Measurements from ENCODE around the gene TNNI2. TPM values are rescaled to one million over a fixed set of nuclear protein-coding genes. Genes with fewer than 3 reads are reported as not detected.

The TNNI2 gene
- total and polyA plus RNA-seq, 11 donors = 0.22 to 3.3 (median 0.72) TPM; not detected in 8

GRCh38 chr11:1845561-1846452 lies 7.0 kb downstream of the TNNI2 start:
- ATAC-seq (no peak), DNase-seq (peak in 1 of 5 donors; percentile 59)
- peak overlapping the region in 2 of 12 donors; percentile 51 to 68 for H3K27ac ChIP-seq
- H3K4me3 ChIP-seq = no peak overlapping the region
- H3K27me3 ChIP-seq = no peaks in the 10 kb centered on the region
- no peak for TF ChIP-seq CTCF (IDR thresholded peaks at IDR 0.05)
- no peak for TF ChIP-seq POLR2A (IDR thresholded peaks at IDR 0.05)
- peaks cover 0 to 58% (median 17%) of the 10 kb centered on the region in 12 donors for H3K4me1 ChIP-seq
- intact Hi-C loops (cut with DNase I) = loop anchor here in 1 of 10 donors (10.0 kb wide), 1 partner anchor 79 kb away; no protein-coding TSS in a partner anchor
- 84 to 91% (median 89%) methylated on average over 21 of the region's 21 CpGs for WGBS, 4 donors
- H3K9me3 ChIP-seq = no peaks in the 10 kb centered on the region
- H3K36me3 ChIP-seq = no peaks in the 10 kb centered on the region

GRCh38 chr11:1846453-1846932 lies 7.7 kb downstream of the TNNI2 start:
- H3K9me3 ChIP-seq = no peaks in the 10 kb centered on the region
- TF ChIP-seq CTCF (IDR thresholded peaks at IDR 0.05) (no peak), POLR2A (IDR thresholded peaks at IDR 0.05) (no peak)
- DNase-seq = peak in 1 of 5 donors; percentile 7
- no peaks in the 10 kb centered on the region for H3K36me3 ChIP-seq
- peaks cover 0 to 65% (median 17%) of the 10 kb centered on the region in 12 donors for H3K4me1 ChIP-seq
- WGBS, 4 donors = 91 to 98% (median 92%) methylated on average over 9 of the region's 9 CpGs
- no peaks in the 10 kb centered on the region for H3K27me3 ChIP-seq
- no peak overlapping the region for H3K4me3 ChIP-seq
- no peak for ATAC-seq
- no peak overlapping the region for H3K27ac ChIP-seq
- intact Hi-C loops (cut with DNase I) = loop anchor here in 1 of 10 donors (10.0 kb wide), 1 partner anchor 78 kb away; no protein-coding TSS in a partner anchor

- no peak overlapping the region for H3K27ac ChIP-seq
- WGBS, 4 donors = 93 to 95% (median 95%) methylated on average over 28 to 34 of the region's 34 CpGs
- no peak overlapping the region for H3K4me3 ChIP-seq
- DNase-seq = no peak
- no peak for TF ChIP-seq CTCF (IDR thresholded peaks at IDR 0.05)
- no peak for TF ChIP-seq POLR2A (IDR thresholded peaks at IDR 0.05)
- no peaks in the 10 kb centered on the region for H3K27me3 ChIP-seq
- no peak for ATAC-seq
- intact Hi-C loops (cut with DNase I) = loop anchor here in 1 of 10 donors (10.0 kb wide), 1 partner anchor 78 kb away; no protein-coding TSS in a partner anchor
- no peaks in the 10 kb centered on the region for H3K9me3 ChIP-seq
- H3K4me1 ChIP-seq = peaks cover 0 to 72% (median 17%) of the 10 kb centered on the region in 12 donors
- no peaks in the 10 kb centered on the region for H3K36me3 ChIP-seq
Observed at GRCh38 chr11:1847006-1847735, 8.4 kb downstream of the TNNI2 start.

Data from heart left ventricle (tissue), 16 donors.